K562 (cell line): Measurements from ENCODE around the gene ALDH18A1. TPM values are rescaled to one million over a fixed set of nuclear protein-coding genes. Genes with fewer than 3 reads are reported as not detected.

Source experiments
- ATAC-seq: fragments of 200-7000 bp; cut with Tn5 transposase; 3 replicates; pipeline ENCODE4 v1.9.1; 2020; ENCODE audit warnings: moderate library complexity
- BruUV-seq: library from RNA; stranded (reverse); fragments of 400-500 nt; replicated peaks from 2 replicates; lab custom pipeline; 2021; lab: Mats Ljungman, UMichigan
- CTCF ChIA-PET: fragments of 300-600 bp; formaldehyde crosslinking; extraction: SDS; loops from one replicate; lab custom pipeline; 2021; ENCODE audit warnings: low intra/inter-chr PET ratio; lab: Yijun Ruan, JAX
- POLR2A ChIA-PET: fragments of 300-600, 350-650 bp; sonication (Branson Sonifier 250); formaldehyde crosslinking; extraction: SDS; loops from one replicate; lab custom pipeline; 2021; ENCODE audit warnings: antibody characterized with exemption, inconsistent platforms; lab: Yijun Ruan, JAX
- DNase-seq, 4 experiments: peaks; one replicate each; pipeline versions ENCODE4 v3.0.0 to v3.0.0-alpha.2; 2011 to 2018; ENCODE audit warnings: low spot score in 3 of 4, mixed read lengths in 3 of 4; ENCODE audit errors: extremely low read depth in 1 of 4
- FAIRE-seq: peaks from 2 replicates; lab custom pipeline; 2011; peaks lifted over from hg19 to GRCh38; lab: Jason Lieb, UNC
- H2AFZ ChIP-seq: 2 replicates; pipeline ENCODE4 v1.6.0; 2011; ENCODE audit warnings: low read depth, low read length, control low read depth, inconsistent platforms
- H3K27ac ChIP-seq: fragments of 200-600 bp; 3 replicates; pipeline ENCODE4 v1.8.0; 2011; ENCODE audit warnings: low read depth, mild to moderate bottlenecking, control low read depth, inconsistent platforms, low read length, moderate library complexity, mixed read lengths; ENCODE audit errors: extremely low read depth
- H3K27me3 ChIP-seq, 2 experiments: fragments of 300-600 bp in 1 of 2; 2 replicates in 1 of 2; 3 replicates in 1 of 2; pipeline versions ENCODE4 v1.6.0 to v1.8.0; 2011; ENCODE audit warnings: inconsistent platforms in 2 of 2, low read length in 2 of 2, mild to moderate bottlenecking in 1 of 2, mixed read lengths in 1 of 2, moderate library complexity in 1 of 2; ENCODE audit not compliant: control insufficient read depth in 2 of 2, insufficient read depth in 2 of 2
- H3K36me3 ChIP-seq: fragments of 300-600 bp; 3 replicates; pipeline ENCODE4 v1.8.0; 2011; ENCODE audit warnings: mild to moderate bottlenecking, low read length, inconsistent platforms; ENCODE audit not compliant: control insufficient read depth, insufficient read depth
- H3K4me1 ChIP-seq, 2 experiments: fragments of 200-600 bp in 1 of 2; replicated peaks in 1 of 2; 2 replicates in 1 of 2; 3 replicates in 1 of 2; pipeline versions ENCODE4 v1.5.1 to v1.8.0; 2011; ENCODE audit warnings: inconsistent platforms in 2 of 2, low read length in 2 of 2, mild to moderate bottlenecking in 1 of 2, mixed read lengths in 1 of 2, moderate library complexity in 1 of 2; ENCODE audit not compliant: control insufficient read depth in 2 of 2, insufficient read depth in 2 of 2
- H3K4me2 ChIP-seq: 2 replicates; pipeline ENCODE4 v1.6.1; 2011; ENCODE audit warnings: low read length, control low read depth, inconsistent platforms, mixed read lengths; ENCODE audit not compliant: insufficient read depth
- H3K4me3 ChIP-seq: fragments of 200-600 bp; sonication (generic), shearing (Covaris generic); 2 replicates; pipeline ENCODE4 v1.5.1; 2016; ENCODE audit warnings: control low read depth, inconsistent platforms
- H3K79me2 ChIP-seq: fragments of 200-600 bp; 3 replicates; pipeline ENCODE4 v1.8.0; 2011; ENCODE audit warnings: low read length, inconsistent platforms; ENCODE audit not compliant: control insufficient read depth, insufficient read depth
- H3K9ac ChIP-seq, 2 experiments: 2 replicates each; pipeline versions ENCODE4 v1.6.0 to v1.6.1; 2011; ENCODE audit warnings: low read depth in 2 of 2, low read length in 2 of 2, control low read depth in 1 of 2, inconsistent platforms in 1 of 2, mild to moderate bottlenecking in 1 of 2, mixed read lengths in 1 of 2; ENCODE audit not compliant: insufficient read depth in 1 of 2
- H3K9me1 ChIP-seq: one replicate; pipeline ENCODE4 v1.6.0; 2011; ENCODE audit warnings: inconsistent platforms, mild to moderate bottlenecking, low read length, moderate library complexity; ENCODE audit not compliant: control insufficient read depth, insufficient read depth
- H3K9me3 ChIP-seq: replicated peaks from 2 replicates; pipeline ENCODE4 v1.5.1; 2011; ENCODE audit warnings: low read depth, low read length, inconsistent platforms; ENCODE audit not compliant: control insufficient read depth, insufficient read depth
- H4K20me1 ChIP-seq: replicated peaks from 2 replicates; pipeline ENCODE4 v1.6.1; 2011; ENCODE audit warnings: low read length, inconsistent platforms, mixed read lengths; ENCODE audit not compliant: control insufficient read depth, insufficient read depth
- ETV6 ChIP-seq, 3 experiments: fragments of 150-350 bp in 1 of 3; sonication (generic) in 1 of 3; formaldehyde crosslinking in 1 of 3; IDR thresholded peaks; 2 replicates each; pipeline versions ENCODE4 v1.6.1 to v1.8.0; 2014 to 2022; ENCODE audit warnings: borderline replicate concordance in 2 of 3, low read depth in 2 of 3, antibody characterized with exemption in 1 of 3, low read length in 1 of 3, mild to moderate bottlenecking in 1 of 3, missing genetic modification reagents in 1 of 3
- HNRNPUL1 ChIP-seq: fragments of 200-400 bp; formaldehyde crosslinking; IDR thresholded peaks from 2 replicates; pipeline ENCODE4 v1.6.1; 2017; ENCODE audit warnings: low read length
- KAT2B ChIP-seq: IDR thresholded peaks from one replicate; pipeline ENCODE4 v1.6.1; 2012; ENCODE audit warnings: low read depth, mild to moderate bottlenecking, control low read depth, inconsistent platforms, low read length, moderate library complexity
- KLF6 ChIP-seq: fragments of 250-450 bp; sonication (Bioruptor Pico); IDR thresholded peaks from 2 replicates; pipeline ENCODE4 v1.4.0; 2020; ENCODE audit warnings: mild to moderate bottlenecking, moderate library complexity, borderline replicate concordance
- MED1 ChIP-seq: sonication (generic); formaldehyde crosslinking; IDR thresholded peaks from 2 replicates; pipeline ENCODE4 v1.8.1; 2023; ENCODE audit warnings: missing genetic modification reagents, borderline replicate concordance
- NFRKB ChIP-seq: fragments of 450-650 bp; IDR thresholded peaks from 2 replicates; pipeline ENCODE4 v1.6.1; 2016; ENCODE audit warnings: low read depth
- SFPQ ChIP-seq: fragments of 200-400 bp; formaldehyde crosslinking; IDR thresholded peaks from 2 replicates; pipeline ENCODE4 v1.6.1; 2017; ENCODE audit warnings: mild to moderate bottlenecking, low read depth, low read length, moderate library complexity
- SLC30A9 ChIP-seq: fragments of 250-450 bp; sonication (Bioruptor Pico); IDR thresholded peaks from 2 replicates; pipeline ENCODE4 v1.8.0; 2022; ENCODE audit warnings: mild to moderate bottlenecking, moderate library complexity
- SRSF7 ChIP-seq: fragments of 200-400 bp; formaldehyde crosslinking; optimal IDR thresholded peaks from 2 replicates; pipeline ENCODE3; 2017; ENCODE audit warnings: mild to moderate bottlenecking, low read depth, low read length
- TCF3 ChIP-seq: sonication (generic); formaldehyde crosslinking; IDR thresholded peaks from 2 replicates; pipeline ENCODE4 v1.4.0; 2020; ENCODE audit warnings: mild to moderate bottlenecking, missing genetic modification reagents
- ZNF668 ChIP-seq: fragments of 250-450 bp; sonication (Bioruptor Pico); IDR thresholded peaks from 2 replicates; pipeline ENCODE4 v1.8.0; 2022; ENCODE audit warnings: mild to moderate bottlenecking, inconsistent platforms
- ZNF77 ChIP-seq: fragments of 250-450 bp; sonication (Bioruptor Pico); IDR thresholded peaks from 2 replicates; pipeline ENCODE4 v1.5.0; 2020
- WGBS: fragments of 100-300 bp; shearing (Covaris generic); methylation state at CpG from one replicate; pipeline ENCODE4 v1.1.6; 2016; ENCODE audit warnings: low coverage, mixed read lengths; ENCODE audit not compliant: insufficient coverage; ENCODE audit errors: missing lambda C conversion rate; 5-methylcytosine and 5-hydroxymethylcytosine counted together
- in situ Hi-C: fragments of 300-500 bp; cut with MboI; formaldehyde crosslinking; loops from 4 replicates; pipeline ENCODE4 v1.15.0; 2018; ENCODE audit warnings: inconsistent platforms, mixed read lengths
- intact Hi-C: fragments of 100-400 bp; cut with micrococcal nuclease; formaldehyde crosslinking; loops from 2 replicates; pipeline ENCODE4 v1.14.2; 2022
- polyA plus RNA-seq, 8 experiments: library from polyadenylated mRNA; depleted of rRNA in 4 of 8; stranded (reverse) in 5 of 8; unstranded in 3 of 8; fragments of >200 nt; fragmentation: Nextera tagmentation in 2 of 8; fragmentation: Illumina TruSeq in 1 of 8; extraction: Ambion mirVana in 2 of 8; extraction: Trizol in 1 of 8; gene quantifications; 2 replicates each; pipeline versions ENCODE4 v1.2.1 to v1.2.3, GENCODE V29; 2011 to 2014; ENCODE audit warnings: inconsistent platforms in 1 of 8, missing spikeins in 1 of 8
- total RNA-seq, 7 experiments: library from RNA; depleted of rRNA in 6 of 7; stranded (reverse); fragments of >200 nt in 6 of 7; fragmentation: Illumina TruSeq in 2 of 7; extraction: Trizol in 2 of 7; gene quantifications; 2 replicates each; pipeline versions ENCODE4 v1.2.1 to v1.2.3, GENCODE V29; 2011 to 2021; ENCODE audit warnings: low replicate concordance in 1 of 7

ALDH18A1 gene
- total and polyA plus RNA-seq, 9 of the 15 experiments (the other 6 are each of a cell fraction or from before 2014, with no cell fraction given), result 12.0 to 83.3 (median 43.8) TPM

GRCh38 chr10:95606922-95607321 is 49.6 kb downstream of the ALDH18A1 start:
- no peaks in the 10 kb centered on the region for H3K79me2 ChIP-seq
- no peak overlapping the region for H2AFZ ChIP-seq
- H3K9me3 ChIP-seq, result no peaks in the 10 kb centered on the region
- WGBS, result 69% methylated on average over 3 of the region's 3 CpGs
- CTCF ChIA-PET, result no interaction called here
- no peak for FAIRE-seq
- intact Hi-C loops (no loop called here), in situ Hi-C loops (loop anchor here (25.0 kb wide), 2 partner anchors 470 to 995 kb away; no protein-coding TSS in a partner anchor)
- H3K4me2 ChIP-seq, result no peak overlapping the region
- DNase-seq, result no peak
- H3K27me3 ChIP-seq, result no peaks in the 10 kb centered on the region
- POLR2A ChIA-PET, result interaction anchor here (0.7 kb wide), 1 partner anchor 180 kb away, joined by 3 read pairs; no protein-coding TSS in a partner anchor
- no TSS peak for BruUV-seq
- no peak for ATAC-seq
- peaks cover 56% of the 10 kb centered on the region; the same call in 2 of the 3 replicates for H3K36me3 ChIP-seq
- H3K9ac ChIP-seq, result no peak overlapping the region
- H3K9me1 ChIP-seq, result no peaks in the 10 kb centered on the region
- no peaks in the 10 kb centered on the region for H3K4me1 ChIP-seq
- no peak overlapping the region for H3K27ac ChIP-seq
- no peaks in the 10 kb centered on the region for H4K20me1 ChIP-seq
- no peak overlapping the region for H3K4me3 ChIP-seq
- TF ChIP-seq MED1 (CRISPR knock-in tag), result no peak

GRCh38 chr10:95605163-95605562 is 51.3 kb downstream of the ALDH18A1 start:
- Histone ChIP-seq H3K79me2 (no peaks in the 10 kb centered on the region), H3K4me1 (no peaks in the 10 kb centered on the region), H3K27me3 (no peaks in the 10 kb centered on the region), H4K20me1 (no peaks in the 10 kb centered on the region), H3K27ac (no peak overlapping the region), H3K4me3 (no peak overlapping the region), H3K4me2 (no peak overlapping the region), H3K9me1 (no peaks in the 10 kb centered on the region), H3K9ac (no peak overlapping the region), H2AFZ (no peak overlapping the region), H3K9me3 (no peaks in the 10 kb centered on the region), H3K36me3 (peaks cover 42% of the 10 kb centered on the region; the same call in 2 of the 3 replicates)
- CTCF ChIA-PET, result interaction anchor here (0.7 kb wide), 1 partner anchor 8 kb away, joined by 3 read pairs; no protein-coding TSS in a partner anchor
- no peak for FAIRE-seq
- no TSS peak for BruUV-seq
- in situ Hi-C loops, result loop anchor here (25.0 kb wide), 2 partner anchors 468 to 993 kb away; no protein-coding TSS in a partner anchor
- intact Hi-C loops, result no loop called here
- WGBS, result 90% methylated on average over 3 of the region's 3 CpGs
- no peak for ATAC-seq
- POLR2A ChIA-PET, result interaction anchor here (0.7 to 1.4 kb wide), 4 partner anchors 12 to 423 kb away, joined by 3 to 5 read pairs (median 4); no protein-coding TSS in a partner anchor
- DNase-seq, result no peak
- TF ChIP-seq ETV6 (IDR thresholded peaks at IDR 0.05; ENCODE audit: borderline replicate concordance in 1 of 2, low read depth in 2 of 2, low read length in 1 of 2) (no peak), ETV6 (CRISPR knock-in tag; IDR thresholded peaks at IDR 0.05; ENCODE audit: borderline replicate concordance) (no peak), HNRNPUL1 (no peak), ZNF77 (CRISPR knock-in tag) (no peak), TCF3 (CRISPR knock-in tag) (no peak), NFRKB (no peak), KLF6 (CRISPR knock-in tag) (no peak), ZNF668 (CRISPR knock-in tag) (no peak), SLC30A9 (CRISPR knock-in tag) (no peak), KAT2B (no peak), SFPQ (no peak), SRSF7 (no peak)
